ENCODE data around the gene CCNC. TPM values are rescaled to one million over a fixed set of nuclear protein-coding genes. Genes with fewer than 3 reads are reported as not detected.

The CCNC gene
- total and polyA plus RNA-seq, 2 donors: 22.7 to 106 TPM

DNA sequence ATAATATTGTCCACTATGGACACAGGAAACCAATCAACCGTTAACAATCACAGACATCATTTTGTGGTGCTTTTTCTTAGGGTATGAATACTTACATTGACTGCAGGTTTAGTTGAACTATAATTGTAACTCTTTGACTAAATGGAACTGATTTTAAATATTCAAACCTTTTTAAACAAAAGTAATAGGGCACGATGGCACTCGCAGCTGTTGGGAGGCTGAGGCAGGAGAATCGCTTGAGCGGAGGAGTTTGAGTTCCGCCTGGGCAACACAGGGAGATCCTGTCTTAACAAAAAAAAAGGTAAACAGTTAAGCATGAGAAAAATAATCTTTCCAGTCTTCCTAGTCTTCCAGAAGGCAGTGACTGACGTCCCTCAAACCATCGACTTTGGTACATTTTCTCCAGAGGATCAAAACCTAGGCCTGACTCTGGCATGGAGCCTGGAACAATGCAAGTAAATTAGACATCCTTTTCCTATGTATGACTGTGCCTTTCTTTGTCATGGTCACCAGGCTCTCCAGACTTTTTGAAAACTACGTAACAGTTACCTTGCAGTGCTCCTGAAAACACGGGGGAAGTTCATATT is 21.5 kb upstream of the CCNC start:
- no peaks in the 10 kb centered on the region for H3K4me1 ChIP-seq (ENCODE audit: insufficient read depth)
- H3K4me3 ChIP-seq (ENCODE audit: low read depth, low read length): no peak overlapping the region
- no peak overlapping the region for H3K27ac ChIP-seq (ENCODE audit: low read depth)
- 38% methylated on average over 10 of the region's 10 CpGs for WGBS
- H3K36me3 ChIP-seq (ENCODE audit: insufficient read depth): no peaks in the 10 kb centered on the region
- no peak for DNase-seq (ENCODE audit: extremely low spot score)

DNA sequence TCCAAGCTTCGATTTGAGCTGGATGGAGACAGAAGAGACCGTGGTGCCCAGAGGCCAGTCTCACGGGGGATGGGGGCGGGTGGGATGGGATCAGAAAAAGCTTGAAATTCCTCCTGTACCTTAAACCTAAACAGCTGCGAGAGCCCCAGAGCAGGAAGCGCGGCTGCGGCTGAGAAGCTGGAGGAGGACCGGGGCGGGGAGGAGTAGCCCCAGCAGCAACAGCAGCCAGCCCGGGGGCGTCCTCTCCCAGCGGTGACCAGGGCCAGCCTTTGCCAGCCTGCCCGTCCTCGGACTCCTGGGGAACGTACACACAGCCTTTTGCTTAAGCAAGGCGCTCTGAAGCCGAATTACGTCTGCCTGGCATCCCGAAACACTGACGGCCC is 20.8 kb upstream of the CCNC start:
- Histone ChIP-seq H3K4me1 (ENCODE audit: insufficient read depth) (no peaks in the 10 kb centered on the region), H3K36me3 (ENCODE audit: insufficient read depth) (no peaks in the 10 kb centered on the region), H3K4me3 (ENCODE audit: low read depth, low read length) (peak overlapping the region; percentile 36), H3K27ac (ENCODE audit: low read depth) (no peak overlapping the region)
- 6% methylated on average over 21 of the region's 21 CpGs for WGBS
- no peak for DNase-seq (ENCODE audit: extremely low spot score)

DNA sequence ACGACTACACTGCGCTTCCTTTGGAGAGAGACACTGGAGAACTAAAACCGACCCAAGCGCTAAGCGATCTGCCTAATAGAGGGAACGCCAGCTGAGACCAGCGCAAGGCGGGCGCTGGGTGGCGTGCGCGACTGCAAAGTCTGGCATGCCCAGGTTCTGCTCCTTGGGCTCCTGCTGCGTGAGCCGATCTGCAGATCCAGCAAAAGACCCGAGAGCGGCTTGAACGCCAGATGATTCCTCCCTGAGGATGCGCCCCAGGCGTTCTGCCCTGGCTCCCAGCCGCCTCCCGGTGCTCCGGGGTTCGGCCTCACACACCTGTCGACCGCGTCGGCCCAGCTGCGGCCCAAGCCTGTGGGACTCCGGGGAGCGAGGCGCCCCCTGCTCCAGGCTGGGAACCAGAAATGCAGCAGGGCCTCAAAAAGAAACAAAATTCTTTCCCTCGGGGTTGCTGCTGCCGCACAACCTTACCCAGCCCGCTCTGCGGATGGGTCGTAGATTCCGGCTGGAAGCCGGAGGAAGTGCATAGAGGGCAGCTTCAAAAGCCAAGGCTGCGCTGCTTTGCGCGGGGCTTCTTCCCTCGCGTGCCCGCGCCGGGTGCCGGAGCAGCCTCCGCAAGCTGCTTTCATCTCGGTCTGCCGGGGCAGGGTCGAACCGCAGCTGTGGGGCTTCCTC is 20.3 kb upstream of the CCNC start:
- no peaks in the 10 kb centered on the region for H3K36me3 ChIP-seq (ENCODE audit: insufficient read depth)
- DNase-seq (ENCODE audit: extremely low spot score): no peak
- no peak overlapping the region for H3K27ac ChIP-seq (ENCODE audit: low read depth)
- H3K4me1 ChIP-seq (ENCODE audit: insufficient read depth): no peaks in the 10 kb centered on the region
- peak overlapping the region; percentile 36 for H3K4me3 ChIP-seq (ENCODE audit: low read depth, low read length)
- WGBS: 1% methylated on average over 52 of the region's 52 CpGs

DNA sequence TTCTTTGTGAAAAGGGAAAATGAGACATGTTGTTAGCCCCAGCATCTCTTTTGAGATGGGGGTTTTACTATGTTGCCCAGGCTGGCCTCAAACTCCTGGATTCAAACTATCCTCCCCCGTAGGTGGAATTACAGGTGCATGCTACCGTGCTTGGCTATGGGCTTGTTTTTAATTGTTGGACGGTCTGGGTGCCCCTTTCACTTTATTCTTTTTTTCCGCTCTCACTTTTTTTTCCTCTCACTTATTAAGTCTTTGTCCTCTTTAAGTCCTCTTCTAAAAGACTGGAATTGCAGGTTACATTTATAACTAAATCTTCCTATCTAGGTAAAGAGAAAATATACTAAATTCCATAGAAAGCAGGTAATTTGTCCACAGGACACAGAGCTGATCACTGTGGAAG is 19.3 kb upstream of the CCNC start:
- H3K4me1 ChIP-seq (ENCODE audit: insufficient read depth): no peaks in the 10 kb centered on the region
- H3K27ac ChIP-seq (ENCODE audit: low read depth): no peak overlapping the region
- no peak for DNase-seq (ENCODE audit: extremely low spot score)
- H3K4me3 ChIP-seq (ENCODE audit: low read depth, low read length): no peak overlapping the region
- WGBS: 73% methylated on average over 4 of the region's 4 CpGs
- H3K36me3 ChIP-seq (ENCODE audit: insufficient read depth): no peaks in the 10 kb centered on the region

DNA sequence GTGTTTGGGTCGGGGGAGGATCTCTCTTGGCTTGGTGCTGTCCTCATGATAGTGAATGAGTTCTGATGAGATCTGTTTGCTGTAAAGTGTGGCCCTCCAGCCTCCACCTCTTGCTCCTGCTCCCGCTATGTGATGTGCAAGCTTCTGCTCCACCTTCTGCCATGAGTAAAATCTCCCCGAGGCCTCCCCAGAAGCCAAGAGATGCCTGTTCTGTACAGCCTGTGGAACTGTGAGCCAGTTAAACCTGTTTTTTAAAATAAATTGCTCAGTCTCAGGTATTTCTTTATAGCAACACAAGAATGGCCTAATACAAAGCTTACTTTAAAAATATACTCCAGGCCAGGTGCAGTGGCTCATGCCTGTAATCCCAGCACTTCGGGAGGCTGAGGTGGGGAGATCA is 11.3 kb upstream of the CCNC start:
- 76% methylated on average over 4 of the region's 4 CpGs for WGBS
- Histone ChIP-seq H3K4me1 (ENCODE audit: insufficient read depth) (no peaks in the 10 kb centered on the region), H3K36me3 (ENCODE audit: insufficient read depth) (no peaks in the 10 kb centered on the region), H3K4me3 (ENCODE audit: low read depth, low read length) (no peak overlapping the region), H3K27ac (ENCODE audit: low read depth) (no peak overlapping the region)
- DNase-seq (ENCODE audit: extremely low spot score): no peak

DNA sequence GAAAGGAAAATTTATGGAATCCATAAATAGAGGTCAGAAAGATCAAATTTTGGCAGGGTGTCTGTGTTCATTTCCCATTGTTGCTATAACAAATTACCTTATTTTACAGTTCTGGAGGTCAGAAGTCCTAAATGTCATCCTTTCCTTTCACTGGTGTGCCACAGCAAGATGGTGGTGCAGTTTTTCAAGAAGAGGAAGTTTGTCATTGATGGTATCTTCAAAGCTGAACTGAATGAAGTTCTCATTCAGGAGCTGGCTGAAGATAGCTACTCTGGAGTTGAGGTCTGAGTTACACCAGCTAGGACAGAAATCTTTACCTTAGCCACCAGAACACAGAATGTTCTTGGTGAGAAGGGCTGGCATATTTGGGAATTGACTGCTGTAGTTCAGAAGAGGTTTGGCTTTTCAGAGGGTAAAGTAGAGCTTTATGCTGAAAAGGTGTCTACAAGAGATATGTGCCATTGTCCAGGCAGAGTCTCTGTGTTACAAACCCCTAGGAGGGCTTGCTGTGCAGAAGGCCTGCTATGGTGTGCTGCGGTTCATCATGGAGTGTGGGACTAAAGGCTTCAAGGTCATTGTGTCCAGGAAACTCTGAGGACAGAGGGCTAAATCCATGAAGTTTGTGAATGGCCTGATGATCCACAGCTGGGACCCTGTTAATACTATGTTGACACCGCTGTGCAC is 7.2 kb upstream of the CCNC start:
- no peak for DNase-seq (ENCODE audit: extremely low spot score)
- Histone ChIP-seq H3K4me3 (ENCODE audit: low read depth, low read length) (no peak overlapping the region), H3K4me1 (ENCODE audit: insufficient read depth) (no peaks in the 10 kb centered on the region), H3K36me3 (ENCODE audit: insufficient read depth) (no peaks in the 10 kb centered on the region), H3K27ac (ENCODE audit: low read depth) (no peak overlapping the region)
- 94% methylated on average over 2 of the region's 2 CpGs for WGBS

DNA sequence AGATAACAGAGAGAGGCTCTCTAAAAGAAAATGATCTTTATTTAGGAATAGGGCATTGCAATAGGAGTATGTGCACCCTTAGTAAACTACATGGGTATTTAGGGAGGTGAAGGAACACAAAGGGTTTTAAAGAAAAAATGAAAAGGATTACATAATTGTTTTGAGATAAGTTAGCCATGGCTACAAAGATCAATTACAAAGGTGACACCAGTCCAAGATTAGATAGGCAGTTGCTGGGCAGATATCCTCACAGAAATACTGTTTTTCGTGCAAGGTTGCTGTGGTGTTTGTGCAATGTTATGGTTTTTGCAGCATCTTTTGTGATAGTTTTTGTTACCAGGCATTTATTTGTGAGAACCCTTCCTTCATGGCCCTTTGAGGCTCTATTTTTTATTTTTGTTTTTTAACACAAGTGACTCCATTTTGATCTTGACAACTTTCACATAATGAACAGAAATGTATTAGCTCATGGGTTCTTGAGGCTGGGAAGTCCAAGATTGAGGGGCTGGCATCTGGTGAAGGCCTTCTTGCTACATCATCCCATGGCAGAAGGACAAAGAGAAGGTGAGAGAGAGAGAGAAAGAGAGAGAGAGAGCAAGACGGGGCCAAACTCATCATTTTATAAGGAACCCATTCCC is 5.6 kb upstream of the CCNC start:
- 78% methylated on average over 2 of the region's 2 CpGs for WGBS
- no peak overlapping the region for H3K4me3 ChIP-seq (ENCODE audit: low read depth, low read length)
- H3K36me3 ChIP-seq (ENCODE audit: insufficient read depth): no peaks in the 10 kb centered on the region
- H3K27ac ChIP-seq (ENCODE audit: low read depth): no peak overlapping the region
- no peak for DNase-seq (ENCODE audit: extremely low spot score)
- no peaks in the 10 kb centered on the region for H3K4me1 ChIP-seq (ENCODE audit: insufficient read depth)

DNA sequence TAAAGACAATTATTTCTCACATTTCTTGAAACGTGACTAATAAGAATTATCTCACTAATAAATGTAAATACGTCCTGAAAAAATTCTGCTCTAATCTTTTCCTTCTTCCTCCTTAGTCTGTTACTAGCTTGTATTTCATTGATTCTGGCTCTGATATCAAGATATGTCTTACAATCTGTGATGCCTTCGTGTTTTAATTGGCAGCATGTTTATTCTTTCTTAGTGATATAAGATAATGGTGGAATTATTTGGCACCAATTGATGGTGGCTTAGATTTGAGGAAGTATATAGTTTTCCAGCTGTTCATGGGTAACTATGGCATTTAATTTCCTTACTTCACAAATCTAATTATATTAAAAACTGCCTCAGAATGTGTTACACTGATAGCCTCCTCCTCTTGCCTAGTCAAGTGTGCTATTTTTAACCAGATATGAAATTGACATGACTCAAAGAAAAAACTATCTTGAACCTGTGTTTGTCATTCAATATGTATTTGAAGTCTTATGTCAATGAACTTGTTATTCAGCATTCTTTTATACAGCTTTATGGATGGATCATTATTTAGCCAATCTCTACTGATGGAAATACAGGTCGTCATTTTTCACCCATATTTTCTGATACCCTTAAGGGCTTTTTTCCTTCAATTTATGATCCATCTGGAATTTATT is 5.3 kb downstream of the CCNC start:
- Histone ChIP-seq H3K4me1 (ENCODE audit: insufficient read depth) (no peaks in the 10 kb centered on the region), H3K36me3 (ENCODE audit: insufficient read depth) (no peaks in the 10 kb centered on the region), H3K4me3 (ENCODE audit: low read depth, low read length) (no peak overlapping the region), H3K27ac (ENCODE audit: low read depth) (no peak overlapping the region)
- WGBS: 45% methylated on average over 4 of the region's 4 CpGs
- DNase-seq (ENCODE audit: extremely low spot score): no peak

DNA sequence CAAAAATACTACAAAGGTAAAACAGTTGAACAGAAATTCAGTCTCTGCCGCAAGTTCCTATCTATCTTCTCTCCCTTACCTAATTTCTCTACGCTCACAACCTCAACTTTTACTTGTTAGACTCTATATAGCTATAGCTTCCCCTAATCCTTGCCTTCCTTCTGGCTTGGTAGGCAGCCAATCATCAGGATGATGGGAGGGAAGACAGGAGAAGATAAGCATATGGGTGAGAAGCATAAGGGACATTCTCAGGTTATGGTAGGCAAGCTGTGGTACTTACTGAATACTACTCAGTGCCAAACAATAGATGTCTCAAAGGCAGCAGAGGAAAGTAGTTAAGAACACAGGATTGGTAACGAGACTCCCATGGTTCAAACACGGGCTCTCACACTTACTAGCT is 7.8 kb downstream of the CCNC start:
- 95% methylated on average over 4 of the region's 4 CpGs for WGBS
- DNase-seq (ENCODE audit: extremely low spot score): no peak

DNA sequence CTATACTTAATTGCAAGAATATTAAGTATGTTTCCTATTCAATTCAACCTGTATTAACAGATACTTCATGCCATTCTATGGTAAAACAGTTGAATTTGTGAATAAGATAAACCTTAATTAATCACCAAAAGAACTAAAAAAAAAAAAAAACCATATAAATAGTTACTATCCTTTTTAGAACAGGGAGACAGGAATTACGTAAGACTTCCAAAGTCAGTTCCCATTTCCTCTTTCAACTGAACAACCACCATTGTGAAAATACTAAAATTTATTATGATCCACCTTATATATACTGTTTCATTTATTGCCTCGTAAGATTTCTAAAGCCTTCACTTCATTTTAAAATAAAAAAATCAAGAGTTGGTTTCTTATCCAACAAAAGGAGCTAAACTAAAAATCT is 9.4 kb downstream of the CCNC start:
- peaks cover 3% of the 10 kb centered on the region for H3K36me3 ChIP-seq (ENCODE audit: insufficient read depth)
- no peak overlapping the region for H3K4me3 ChIP-seq (ENCODE audit: low read depth, low read length)
- H3K27ac ChIP-seq (ENCODE audit: low read depth): no peak overlapping the region
- no peaks in the 10 kb centered on the region for H3K4me1 ChIP-seq (ENCODE audit: insufficient read depth)
- DNase-seq (ENCODE audit: extremely low spot score): no peak
- 94% methylated on average over 2 of the region's 2 CpGs for WGBS

More for the DNA sequence above, 7.8 kb downstream of the CCNC start:
- Histone ChIP-seq H3K4me3 (ENCODE audit: low read depth, low read length) (no peak overlapping the region), H3K36me3 (ENCODE audit: insufficient read depth) (no peaks in the 10 kb centered on the region), H3K27ac (ENCODE audit: low read depth) (no peak overlapping the region), H3K4me1 (ENCODE audit: insufficient read depth) (no peaks in the 10 kb centered on the region)

DNA sequence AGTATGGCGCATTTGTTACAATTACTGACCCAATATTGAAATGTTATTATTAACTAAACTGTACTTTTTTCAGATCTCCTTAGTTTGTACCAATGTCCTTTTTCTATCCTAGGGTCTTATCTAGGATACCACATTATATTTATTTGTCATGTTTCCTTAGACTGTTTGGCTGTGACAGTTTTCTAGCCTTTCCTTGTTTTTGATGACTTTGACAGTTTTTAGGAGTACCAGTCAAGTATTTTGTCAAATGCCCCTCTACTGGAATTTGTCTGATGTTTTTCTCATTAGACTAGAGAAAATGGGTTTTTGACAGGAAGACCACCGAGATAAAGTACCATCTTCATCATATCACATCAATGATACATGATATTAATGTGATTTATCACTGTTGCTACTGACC is 14.6 kb downstream of the CCNC start:
- no peak for DNase-seq (ENCODE audit: extremely low spot score)
- Histone ChIP-seq H3K36me3 (ENCODE audit: insufficient read depth) (peaks cover 3% of the 10 kb centered on the region), H3K27ac (ENCODE audit: low read depth) (no peak overlapping the region), H3K4me3 (ENCODE audit: low read depth, low read length) (no peak overlapping the region), H3K4me1 (ENCODE audit: insufficient read depth) (no peaks in the 10 kb centered on the region)
- WGBS: 94% methylated on average over 2 of the region's 2 CpGs

DNA sequence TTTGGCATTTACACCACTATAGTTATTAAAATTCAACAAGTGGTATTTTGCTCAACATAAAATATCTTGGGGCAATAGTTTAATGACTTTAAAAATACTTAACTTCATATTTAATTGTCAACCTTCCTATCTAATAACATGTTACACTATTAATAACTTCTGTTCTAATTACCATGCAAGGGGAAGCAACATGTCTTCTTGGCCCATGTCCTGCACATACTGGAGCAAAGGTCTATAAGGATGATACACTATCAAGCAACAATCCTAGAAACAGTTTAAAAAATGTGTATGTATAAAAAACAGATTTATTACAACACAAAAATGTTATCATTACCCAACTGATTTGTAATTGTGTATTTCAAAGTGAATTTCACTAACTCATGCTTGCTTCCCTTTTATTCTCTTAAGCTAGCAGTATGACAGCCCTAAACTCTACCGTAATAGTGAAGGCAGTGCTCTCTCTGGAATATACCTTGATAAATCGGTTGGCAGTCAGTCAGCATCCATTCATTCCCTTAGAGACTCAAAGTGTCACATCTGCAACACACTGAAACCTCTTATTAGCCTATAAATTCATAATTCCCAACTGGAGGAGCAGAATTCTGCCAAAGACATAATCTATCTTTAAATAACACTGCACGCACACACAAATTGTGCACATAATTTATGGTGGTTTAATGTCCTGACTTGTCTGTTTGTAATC is 18.3 kb downstream of the CCNC start:
- no peak overlapping the region for H3K4me3 ChIP-seq (ENCODE audit: low read depth, low read length)
- peaks cover 7% of the 10 kb centered on the region for H3K36me3 ChIP-seq (ENCODE audit: insufficient read depth)
- WGBS: 89% methylated on average over 3 of the region's 3 CpGs
- H3K27ac ChIP-seq (ENCODE audit: low read depth): no peak overlapping the region
- DNase-seq (ENCODE audit: extremely low spot score): no peak
- no peaks in the 10 kb centered on the region for H3K4me1 ChIP-seq (ENCODE audit: insufficient read depth)

DNA sequence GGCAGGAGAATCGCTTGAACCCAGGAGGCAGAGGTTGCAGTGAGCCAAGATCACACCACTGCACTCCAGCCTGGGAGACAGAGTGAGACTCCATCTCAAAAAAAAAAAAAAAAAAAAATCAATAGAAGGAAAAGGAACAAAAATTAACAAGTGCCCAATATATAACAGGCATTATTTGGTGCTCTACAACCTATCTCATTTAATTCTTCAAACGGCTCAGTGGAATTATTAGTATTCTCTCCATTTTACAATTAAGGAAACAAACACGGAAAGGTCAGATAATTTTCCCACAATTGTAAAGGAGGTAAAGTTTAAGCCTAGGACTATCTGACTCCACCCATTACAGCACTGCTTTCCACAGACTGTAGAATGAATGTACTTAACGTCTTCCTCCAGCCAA is 19.8 kb downstream of the CCNC start:
- WGBS: 93% methylated on average over 4 of the region's 4 CpGs
- Histone ChIP-seq H3K36me3 (ENCODE audit: insufficient read depth) (peaks cover 4% of the 10 kb centered on the region), H3K4me3 (ENCODE audit: low read depth, low read length) (no peak overlapping the region), H3K4me1 (ENCODE audit: insufficient read depth) (no peaks in the 10 kb centered on the region), H3K27ac (ENCODE audit: low read depth) (no peak overlapping the region)
- no peak for DNase-seq (ENCODE audit: extremely low spot score)
